HL-60 (cell line): ENCODE results near the gene TMEM150B.

Source experiments
- DNase-seq, 2 experiments: peaks; one replicate each; pipeline ENCODE4 v3.0.0-alpha.2; 2010 to 2020; ENCODE audit warnings: low read depth in 1 of 2, low spot score in 1 of 2
- H3K27ac ChIP-seq: fragments of 250-450 bp; sonication (Bioruptor Pico); replicated peaks from 2 replicates; pipeline ENCODE4 v1.5.1; 2020; ENCODE audit warnings: mild to moderate bottlenecking, moderate library complexity
- H3K27me3 ChIP-seq: fragments of 250-450 bp; sonication (Bioruptor Pico); 2 replicates; pipeline ENCODE4 v1.5.1; 2021; ENCODE audit warnings: mild to moderate bottlenecking, moderate library complexity; ENCODE audit not compliant: insufficient read depth, poor library complexity, severe bottlenecking
- H3K4me3 ChIP-seq: replicated peaks from 2 replicates; pipeline ENCODE4 v1.5.1; 2011; ENCODE audit warnings: mild to moderate bottlenecking, control low read depth, low read length; ENCODE audit not compliant: insufficient read depth
- CTCF ChIP-seq: IDR thresholded peaks from one replicate; pipeline ENCODE4 v1.5.1; 2011; ENCODE audit warnings: low read length, control low read depth, inconsistent platforms; ENCODE audit not compliant: insufficient read depth
- GABPA ChIP-seq: IDR thresholded peaks from 2 replicates; pipeline ENCODE4 v1.6.1; 2012; ENCODE audit warnings: low read depth
- POLR2AphosphoS5 ChIP-seq: IDR thresholded peaks from 2 replicates; pipeline ENCODE4 v1.6.1; 2012; ENCODE audit warnings: low read depth
- SPI1 ChIP-seq: IDR thresholded peaks from 2 replicates; pipeline ENCODE4 v1.6.1; 2012; ENCODE audit warnings: low read depth, mild to moderate bottlenecking, borderline replicate concordance
- TF ChIP-seq, protein P1 (sequence below): IDR thresholded peaks from 2 replicates; pipeline ENCODE4 v1.6.1; 2012; ENCODE audit warnings: low read depth; ENCODE audit not compliant: insufficient replicate concordance

TMEM150B gene

DNA sequence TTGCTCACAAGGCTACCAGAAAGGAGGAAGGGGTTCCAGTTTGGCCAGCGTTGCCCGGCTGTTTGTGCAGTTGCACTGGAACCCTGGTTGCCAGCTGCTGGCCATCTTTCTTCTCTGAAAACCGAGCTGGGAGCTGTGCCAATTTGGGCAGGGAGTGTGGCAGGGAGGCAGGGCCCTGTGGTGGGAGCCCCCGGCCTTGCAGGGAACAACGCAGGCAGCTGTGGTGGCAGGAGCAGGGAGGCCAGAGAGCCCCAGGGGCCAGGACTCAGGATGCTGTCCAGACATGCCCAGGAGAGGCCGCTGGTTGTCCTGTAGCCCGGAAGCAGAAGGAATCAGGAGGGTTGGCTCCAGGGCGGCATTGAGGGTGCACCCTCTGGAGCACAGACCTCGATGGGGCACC lies 19.3 kb upstream of the TMEM150B start:
- DNase-seq: no peak
- no peak overlapping the region for H3K4me3 ChIP-seq
- H3K27me3 ChIP-seq: no peaks in the 10 kb centered on the region
- H3K27ac ChIP-seq: no peak overlapping the region
- TF ChIP-seq POLR2AphosphoS5 (no peak), SPI1 (no peak), CTCF (no peak), GABPA (no peak)
- TF ChIP-seq, protein P1, sequence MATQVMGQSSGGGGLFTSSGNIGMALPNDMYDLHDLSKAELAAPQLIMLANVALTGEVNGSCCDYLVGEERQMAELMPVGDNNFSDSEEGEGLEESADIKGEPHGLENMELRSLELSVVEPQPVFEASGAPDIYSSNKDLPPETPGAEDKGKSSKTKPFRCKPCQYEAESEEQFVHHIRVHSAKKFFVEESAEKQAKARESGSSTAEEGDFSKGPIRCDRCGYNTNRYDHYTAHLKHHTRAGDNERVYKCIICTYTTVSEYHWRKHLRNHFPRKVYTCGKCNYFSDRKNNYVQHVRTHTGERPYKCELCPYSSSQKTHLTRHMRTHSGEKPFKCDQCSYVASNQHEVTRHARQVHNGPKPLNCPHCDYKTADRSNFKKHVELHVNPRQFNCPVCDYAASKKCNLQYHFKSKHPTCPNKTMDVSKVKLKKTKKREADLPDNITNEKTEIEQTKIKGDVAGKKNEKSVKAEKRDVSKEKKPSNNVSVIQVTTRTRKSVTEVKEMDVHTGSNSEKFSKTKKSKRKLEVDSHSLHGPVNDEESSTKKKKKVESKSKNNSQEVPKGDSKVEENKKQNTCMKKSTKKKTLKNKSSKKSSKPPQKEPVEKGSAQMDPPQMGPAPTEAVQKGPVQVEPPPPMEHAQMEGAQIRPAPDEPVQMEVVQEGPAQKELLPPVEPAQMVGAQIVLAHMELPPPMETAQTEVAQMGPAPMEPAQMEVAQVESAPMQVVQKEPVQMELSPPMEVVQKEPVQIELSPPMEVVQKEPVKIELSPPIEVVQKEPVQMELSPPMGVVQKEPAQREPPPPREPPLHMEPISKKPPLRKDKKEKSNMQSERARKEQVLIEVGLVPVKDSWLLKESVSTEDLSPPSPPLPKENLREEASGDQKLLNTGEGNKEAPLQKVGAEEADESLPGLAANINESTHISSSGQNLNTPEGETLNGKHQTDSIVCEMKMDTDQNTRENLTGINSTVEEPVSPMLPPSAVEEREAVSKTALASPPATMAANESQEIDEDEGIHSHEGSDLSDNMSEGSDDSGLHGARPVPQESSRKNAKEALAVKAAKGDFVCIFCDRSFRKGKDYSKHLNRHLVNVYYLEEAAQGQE: no peak

DNA sequence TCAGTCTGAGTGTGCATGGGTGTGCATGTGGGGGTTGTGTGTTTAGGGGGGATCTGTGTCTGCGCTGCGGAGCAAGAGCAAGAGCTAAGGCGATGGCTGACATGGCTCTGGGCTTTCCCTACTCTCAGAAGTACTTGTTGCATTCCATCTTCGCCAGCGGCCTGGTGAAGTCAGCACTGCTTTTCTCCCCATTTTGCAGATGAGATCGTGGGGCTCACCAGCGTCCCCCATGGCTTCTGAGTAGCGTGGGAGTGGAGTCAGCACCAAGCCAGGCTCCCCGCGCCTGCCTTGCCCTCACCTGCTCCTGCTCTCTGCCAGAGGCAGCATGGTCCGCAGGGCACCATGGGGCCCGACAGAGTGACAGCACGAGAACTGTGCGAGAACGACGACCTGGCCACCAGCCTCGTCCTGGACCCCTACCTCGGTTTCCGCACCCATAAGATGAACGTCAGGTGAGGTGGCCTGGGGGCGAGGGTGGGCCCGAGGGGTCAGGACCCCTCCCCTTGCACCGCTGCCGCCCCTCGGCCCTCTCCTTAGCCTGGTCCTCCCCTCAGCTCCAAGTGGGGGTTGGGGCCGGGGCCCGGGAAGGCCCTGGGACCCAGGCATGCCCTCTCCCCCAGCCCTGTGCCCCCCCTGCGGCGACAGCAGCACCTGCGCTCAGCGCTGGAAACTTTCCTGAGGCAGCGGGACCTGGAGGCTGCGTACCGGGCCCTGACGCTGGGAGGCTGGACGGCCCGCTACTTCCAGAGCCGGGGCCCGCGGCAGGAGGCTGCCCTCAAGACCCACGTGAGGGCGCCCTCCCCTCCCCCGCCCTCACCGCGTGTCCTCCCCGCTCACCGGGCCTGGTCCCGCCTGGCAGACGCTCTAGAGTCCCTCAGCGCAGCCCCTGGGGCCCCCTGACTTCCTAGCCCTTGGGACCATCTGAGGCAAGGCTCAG lies 16.7 kb upstream of the TMEM150B start:
- H3K27ac ChIP-seq: no peak overlapping the region
- TF ChIP-seq GABPA (no peak), SPI1 (no peak), POLR2AphosphoS5 (no peak), CTCF (no peak)
- TF ChIP-seq, protein P1: no peak
- no peaks in the 10 kb centered on the region for H3K27me3 ChIP-seq
- no peak overlapping the region for H3K4me3 ChIP-seq
- no peak for DNase-seq

DNA sequence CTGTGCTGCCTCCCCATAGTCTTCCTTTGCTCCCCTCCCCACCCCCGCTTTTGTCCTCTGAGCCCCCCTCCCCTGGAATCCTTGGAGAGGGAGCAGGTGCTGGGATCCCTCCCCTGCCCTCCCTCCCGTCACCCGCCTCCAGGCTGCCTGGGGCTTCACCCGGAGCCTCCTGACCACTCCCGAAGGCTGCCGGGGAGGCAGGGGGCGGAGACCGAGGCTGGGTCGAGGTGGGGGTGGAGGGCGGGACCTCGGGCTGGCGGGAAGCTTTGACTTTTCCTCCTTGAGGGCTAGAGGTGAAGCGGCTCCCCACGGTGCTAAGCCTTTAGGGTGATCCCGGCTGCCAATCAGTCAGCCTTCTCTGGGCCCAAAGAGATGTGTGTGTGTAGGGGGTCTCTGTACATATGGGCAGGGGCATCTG lies 16.0 kb upstream of the TMEM150B start:
- Histone ChIP-seq H3K4me3 (no peak overlapping the region), H3K27me3 (no peaks in the 10 kb centered on the region), H3K27ac (no peak overlapping the region)
- no peak for DNase-seq
- TF ChIP-seq, protein P1: no peak
- no peak for TF ChIP-seq GABPA
- no peak for TF ChIP-seq POLR2AphosphoS5
- TF ChIP-seq CTCF: no peak
- TF ChIP-seq SPI1: no peak
